ENCODE data around the gene ATG16L2.

Gene ATG16L2

GRCh38 chr11:72867970-72868369, 53.8 kb downstream of the ATG16L2 start:
- CTCF ChIA-PET, result interaction anchor here (0.6 kb wide), 1 partner anchor 40 kb away, joined by 3 read pairs; no protein-coding TSS in a partner anchor
- Histone ChIP-seq H3K27ac (ENCODE audit: extremely low read depth, low read depth, low read length) (no peak overlapping the region), H3K9me3 (ENCODE audit: control insufficient read depth, insufficient read depth, low read depth, low read length) (no peaks in the 10 kb centered on the region), H3K36me3 (ENCODE audit: control insufficient read depth in 2 of 2, insufficient read depth in 1 of 2, low read length in 2 of 2) (peaks cover 0 to 6% of the 10 kb centered on the region in 2 experiments; a peak in 1 of 3 replicates), H3K4me3 (ENCODE audit: low read depth, low read length) (no peak overlapping the region), H3K4me1 (ENCODE audit: control insufficient read depth, insufficient read depth, low read length) (no peaks in the 10 kb centered on the region)
- TF ChIP-seq ZNF146 (tag by site-specific recombination; IDR thresholded peaks at IDR 0.05) (peak; percentile 59; the same call in 1 of the 2 replicates), ZNF549 (tag by site-specific recombination; IDR thresholded peaks at IDR 0.05) (no peak), ZNF548 (tag by site-specific recombination; IDR thresholded peaks at IDR 0.05) (no peak), ZNF274 (IDR thresholded peaks at IDR 0.05; ENCODE audit: low read length) (no peak), ZNF274 (tag by site-specific recombination; IDR thresholded peaks at IDR 0.05; ENCODE audit: borderline replicate concordance) (no peak)
- POLR2A ChIA-PET, result no interaction called here

DNA sequence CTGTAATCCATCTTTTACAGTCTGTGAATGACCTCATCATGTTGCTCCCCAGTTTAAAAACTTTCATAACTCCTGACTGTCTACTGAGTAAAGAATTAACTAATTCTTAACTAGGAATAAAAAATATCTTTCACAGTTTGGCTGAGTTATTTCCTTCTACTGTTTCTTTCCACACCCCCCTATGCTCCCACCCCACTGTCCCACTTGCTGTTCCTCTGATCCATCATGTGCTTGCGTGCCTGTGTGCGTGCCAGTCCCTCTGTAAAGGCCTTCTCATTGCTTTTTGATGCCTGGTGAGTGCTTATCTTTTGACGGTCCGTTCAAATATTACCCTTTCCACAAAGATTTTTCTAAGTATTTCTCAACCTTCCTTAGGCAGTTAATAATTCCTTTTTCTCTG, 55.6 kb downstream of the ATG16L2 start:
- ChIA-PET POLR2A (no interaction called here), CTCF (interaction anchor here (1.9 kb wide), 1 partner anchor 38 kb away, joined by 4 read pairs; no protein-coding TSS in a partner anchor)
- Histone ChIP-seq H3K4me1 (ENCODE audit: control insufficient read depth, insufficient read depth, low read length) (no peaks in the 10 kb centered on the region), H3K36me3 (ENCODE audit: control insufficient read depth in 2 of 2, insufficient read depth in 1 of 2, low read length in 2 of 2) (peaks cover 0 to 6% of the 10 kb centered on the region in 2 experiments; a peak in 1 of 3 replicates), H3K27ac (ENCODE audit: extremely low read depth, low read depth, low read length) (no peak overlapping the region), H3K4me3 (ENCODE audit: low read depth, low read length) (no peak overlapping the region), H3K9me3 (ENCODE audit: control insufficient read depth, insufficient read depth, low read depth, low read length) (no peaks in the 10 kb centered on the region)
- TF ChIP-seq, protein P1, sequence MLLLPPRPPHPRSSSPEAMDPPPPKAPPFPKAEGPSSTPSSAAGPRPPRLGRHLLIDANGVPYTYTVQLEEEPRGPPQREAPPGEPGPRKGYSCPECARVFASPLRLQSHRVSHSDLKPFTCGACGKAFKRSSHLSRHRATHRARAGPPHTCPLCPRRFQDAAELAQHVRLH (tag by site-specific recombination; IDR thresholded peaks at IDR 0.05), result no peak
- TF ChIP-seq GLIS2 (tag by site-specific recombination; IDR thresholded peaks at IDR 0.05), result no peak
- TF ChIP-seq, protein P2, sequence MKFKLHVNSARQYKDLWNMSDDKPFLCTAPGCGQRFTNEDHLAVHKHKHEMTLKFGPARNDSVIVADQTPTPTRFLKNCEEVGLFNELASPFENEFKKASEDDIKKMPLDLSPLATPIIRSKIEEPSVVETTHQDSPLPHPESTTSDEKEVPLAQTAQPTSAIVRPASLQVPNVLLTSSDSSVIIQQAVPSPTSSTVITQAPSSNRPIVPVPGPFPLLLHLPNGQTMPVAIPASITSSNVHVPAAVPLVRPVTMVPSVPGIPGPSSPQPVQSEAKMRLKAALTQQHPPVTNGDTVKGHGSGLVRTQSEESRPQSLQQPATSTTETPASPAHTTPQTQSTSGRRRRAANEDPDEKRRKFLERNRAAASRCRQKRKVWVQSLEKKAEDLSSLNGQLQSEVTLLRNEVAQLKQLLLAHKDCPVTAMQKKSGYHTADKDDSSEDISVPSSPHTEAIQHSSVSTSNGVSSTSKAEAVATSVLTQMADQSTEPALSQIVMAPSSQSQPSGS (tag by site-specific recombination; IDR thresholded peaks at IDR 0.05; ENCODE audit: low read depth), result 0 out of 2 replicates have a peak, but pooled peaks have one; percentile 10

DNA sequence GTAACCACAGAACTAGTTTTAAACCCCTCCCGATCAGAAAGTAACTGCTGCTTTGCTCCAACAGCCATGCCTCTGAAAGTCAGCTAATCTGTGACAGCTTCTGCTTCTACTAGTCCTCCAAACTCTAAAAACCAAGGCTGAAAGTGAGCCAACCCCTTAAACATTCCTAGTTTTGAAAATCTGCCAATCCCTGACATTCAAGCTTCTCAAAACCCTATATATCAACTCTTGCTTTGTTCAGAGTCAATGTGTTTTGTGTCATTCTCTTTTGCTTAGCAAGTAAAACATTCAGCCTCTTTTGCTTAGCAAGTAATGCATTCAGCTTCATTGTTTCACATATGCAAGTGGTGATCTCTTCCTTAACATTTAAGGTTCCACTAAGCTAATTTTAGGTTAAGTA, 56.9 kb downstream of the ATG16L2 start:
- POLR2A ChIA-PET, result no interaction called here
- TF ChIP-seq ZNF175 (tag by site-specific recombination; IDR thresholded peaks at IDR 0.05) (no peak), ZNF324 (tag by site-specific recombination; IDR thresholded peaks at IDR 0.05) (no peak), ZNF701 (tag by site-specific recombination; IDR thresholded peaks at IDR 0.05) (no peak), ZNF837 (tag by site-specific recombination; IDR thresholded peaks at IDR 0.05) (no peak), ZNF302 (tag by site-specific recombination; IDR thresholded peaks at IDR 0.05; ENCODE audit: low read depth) (no peak), ZNF311 (tag by site-specific recombination; IDR thresholded peaks at IDR 0.05; ENCODE audit: borderline replicate concordance) (no peak), KLF8 (tag by site-specific recombination; IDR thresholded peaks at IDR 0.05) (no peak), ZSCAN4 (tag by site-specific recombination; IDR thresholded peaks at IDR 0.05) (no peak), ZNF404 (tag by site-specific recombination; IDR thresholded peaks at IDR 0.05) (no peak), ZNF76 (tag by site-specific recombination; IDR thresholded peaks at IDR 0.05; ENCODE audit: borderline replicate concordance, low read depth) (no peak), ZNF350 (tag by site-specific recombination; IDR thresholded peaks at IDR 0.05) (no peak), ZNF768 (tag by site-specific recombination; IDR thresholded peaks at IDR 0.05) (no peak)
- TF ChIP-seq, protein P3, sequence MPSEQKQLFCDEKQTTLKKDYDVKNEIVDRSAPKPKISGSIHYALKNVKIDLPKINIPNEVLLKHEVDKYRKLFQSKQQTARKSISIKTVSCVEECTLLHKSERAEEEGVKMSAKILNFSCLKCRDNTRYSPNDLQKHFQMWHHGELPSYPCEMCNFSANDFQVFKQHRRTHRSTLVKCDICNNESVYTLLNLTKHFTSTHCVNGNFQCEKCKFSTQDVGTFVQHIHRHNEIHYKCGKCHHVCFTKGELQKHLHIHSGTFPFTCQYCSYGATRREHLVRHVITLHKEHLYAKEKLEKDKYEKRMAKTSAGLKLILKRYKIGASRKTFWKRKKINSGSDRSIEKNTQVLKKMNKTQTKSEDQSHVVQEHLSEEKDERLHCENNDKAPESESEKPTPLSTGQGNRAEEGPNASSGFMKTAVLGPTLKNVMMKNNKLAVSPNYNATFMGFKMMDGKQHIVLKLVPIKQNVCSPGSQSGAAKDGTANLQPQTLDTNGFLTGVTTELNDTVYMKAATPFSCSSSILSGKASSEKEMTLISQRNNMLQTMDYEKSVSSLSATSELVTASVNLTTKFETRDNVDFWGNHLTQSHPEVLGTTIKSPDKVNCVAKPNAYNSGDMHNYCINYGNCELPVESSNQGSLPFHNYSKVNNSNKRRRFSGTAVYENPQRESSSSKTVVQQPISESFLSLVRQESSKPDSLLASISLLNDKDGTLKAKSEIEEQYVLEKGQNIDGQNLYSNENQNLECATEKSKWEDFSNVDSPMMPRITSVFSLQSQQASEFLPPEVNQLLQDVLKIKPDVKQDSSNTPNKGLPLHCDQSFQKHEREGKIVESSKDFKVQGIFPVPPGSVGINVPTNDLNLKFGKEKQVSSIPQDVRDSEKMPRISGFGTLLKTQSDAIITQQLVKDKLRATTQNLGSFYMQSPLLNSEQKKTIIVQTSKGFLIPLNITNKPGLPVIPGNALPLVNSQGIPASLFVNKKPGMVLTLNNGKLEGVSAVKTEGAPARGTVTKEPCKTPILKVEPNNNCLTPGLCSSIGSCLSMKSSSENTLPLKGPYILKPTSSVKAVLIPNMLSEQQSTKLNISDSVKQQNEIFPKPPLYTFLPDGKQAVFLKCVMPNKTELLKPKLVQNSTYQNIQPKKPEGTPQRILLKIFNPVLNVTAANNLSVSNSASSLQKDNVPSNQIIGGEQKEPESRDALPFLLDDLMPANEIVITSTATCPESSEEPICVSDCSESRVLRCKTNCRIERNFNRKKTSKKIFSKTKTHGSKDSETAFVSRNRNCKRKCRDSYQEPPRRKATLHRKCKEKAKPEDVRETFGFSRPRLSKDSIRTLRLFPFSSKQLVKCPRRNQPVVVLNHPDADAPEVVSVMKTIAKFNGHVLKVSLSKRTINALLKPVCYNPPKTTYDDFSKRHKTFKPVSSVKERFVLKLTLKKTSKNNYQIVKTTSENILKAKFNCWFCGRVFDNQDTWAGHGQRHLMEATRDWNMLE (tag by site-specific recombination; conservative IDR thresholded peaks at IDR 0.05; ENCODE audit: low read depth), result no peak
- TF ChIP-seq, protein P4, sequence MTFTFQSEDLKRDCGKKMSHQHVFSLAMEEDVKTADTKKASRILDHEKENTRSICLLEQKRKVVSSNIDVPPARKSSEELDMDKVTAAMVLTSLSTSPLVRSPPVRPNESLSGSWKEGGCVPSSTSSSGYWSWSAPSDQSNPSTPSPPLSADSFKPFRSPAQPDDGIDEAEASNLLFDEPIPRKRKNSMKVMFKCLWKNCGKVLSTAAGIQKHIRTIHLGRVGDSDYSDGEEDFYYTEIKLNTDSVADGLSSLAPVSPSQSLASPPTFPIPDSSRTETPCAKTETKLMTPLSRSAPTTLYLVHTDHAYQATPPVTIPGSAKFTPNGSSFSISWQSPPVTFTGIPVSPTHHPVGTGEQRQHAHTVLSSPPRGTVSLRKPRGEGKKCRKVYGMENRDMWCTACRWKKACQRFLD (tag by site-specific recombination; IDR thresholded peaks at IDR 0.05), result no peak

More for the DNA sequence above, 56.9 kb downstream of the ATG16L2 start:
- Histone ChIP-seq H3K36me3 (ENCODE audit: control insufficient read depth in 2 of 2, insufficient read depth in 1 of 2, low read length in 2 of 2) (peaks cover 0 to 6% of the 10 kb centered on the region in 2 experiments; a peak in 1 of 3 replicates), H3K4me3 (ENCODE audit: low read depth, low read length) (no peak overlapping the region), H3K9me3 (ENCODE audit: control insufficient read depth, insufficient read depth, low read depth, low read length) (no peaks in the 10 kb centered on the region), H3K27ac (ENCODE audit: extremely low read depth, low read depth, low read length) (no peak overlapping the region), H3K4me1 (ENCODE audit: control insufficient read depth, insufficient read depth, low read length) (no peaks in the 10 kb centered on the region)
- CTCF ChIA-PET, result interaction anchor here (0.7 to 1.9 kb wide), 3 partner anchors 8 to 558 kb away, joined by 3 to 4 read pairs (median 4); no protein-coding TSS in a partner anchor

Data from HEK293 (cell line).